OCI-M1 (cell line): ENCODE results near the gene KAT6B.
A peak's percentile ranks its signal among the peaks of the same experiment; 100 is the strongest.
"Not testable (repeated sequence)": the region's sequence is repeated elsewhere in the genome, so short reads cannot be mapped to it uniquely, and the experiment has no call there.

Experiments
- DNase-seq: peaks from one replicate; lab custom pipeline; 2025; lab: John Stamatoyannopoulos, UW

KAT6B gene

DNA sequence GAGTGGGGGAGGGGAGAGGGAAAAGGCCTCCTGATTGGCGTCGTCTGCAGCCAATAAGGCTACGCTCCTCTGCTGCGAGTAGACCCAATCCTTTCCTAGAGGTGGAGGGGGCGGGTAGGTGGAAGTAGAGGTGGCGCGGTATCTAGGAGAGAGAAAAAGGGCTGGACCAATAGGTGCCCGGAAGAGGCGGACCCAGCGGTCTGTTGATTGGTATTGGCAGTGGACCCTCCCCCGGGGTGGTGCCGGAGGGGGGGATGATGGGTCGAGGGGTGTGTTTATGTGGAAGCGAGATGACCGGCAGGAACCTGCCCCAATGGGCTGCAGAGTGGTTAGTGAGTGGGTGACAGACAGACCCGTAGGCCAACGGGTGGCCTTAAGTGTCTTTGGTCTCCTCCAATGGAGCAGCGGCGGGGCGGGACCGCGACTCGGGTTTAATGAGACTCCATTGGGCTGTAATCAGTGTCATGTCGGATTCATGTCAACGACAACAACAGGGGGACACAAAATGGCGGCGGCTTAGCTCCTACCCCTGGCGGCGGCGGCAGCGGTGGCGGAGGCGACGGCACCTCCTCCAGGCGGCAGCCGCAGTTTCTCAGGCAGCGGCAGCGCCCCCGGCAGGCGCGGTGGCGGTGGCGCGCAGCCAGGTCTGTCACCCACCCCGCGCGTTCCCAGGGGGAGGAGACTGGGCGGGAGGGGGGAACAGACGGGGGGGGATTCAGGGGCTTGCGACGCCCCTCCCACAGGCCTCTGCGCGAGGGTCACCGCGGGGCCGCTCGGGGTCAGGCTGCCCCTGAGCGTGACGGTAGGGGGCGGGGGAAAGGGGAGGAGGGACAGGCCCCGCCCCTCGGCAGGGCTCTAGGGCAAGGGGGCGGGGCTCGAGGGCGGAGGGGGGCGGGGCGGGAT, at the start of gene KAT6B:
Gene KAT6B (plus strand): TSS at position 459 of the 903 bp plus-strand sequence. CDS start 16,258 bp downstream, outside the sequence.
- peak; percentile 100 for DNase-seq

DNA sequence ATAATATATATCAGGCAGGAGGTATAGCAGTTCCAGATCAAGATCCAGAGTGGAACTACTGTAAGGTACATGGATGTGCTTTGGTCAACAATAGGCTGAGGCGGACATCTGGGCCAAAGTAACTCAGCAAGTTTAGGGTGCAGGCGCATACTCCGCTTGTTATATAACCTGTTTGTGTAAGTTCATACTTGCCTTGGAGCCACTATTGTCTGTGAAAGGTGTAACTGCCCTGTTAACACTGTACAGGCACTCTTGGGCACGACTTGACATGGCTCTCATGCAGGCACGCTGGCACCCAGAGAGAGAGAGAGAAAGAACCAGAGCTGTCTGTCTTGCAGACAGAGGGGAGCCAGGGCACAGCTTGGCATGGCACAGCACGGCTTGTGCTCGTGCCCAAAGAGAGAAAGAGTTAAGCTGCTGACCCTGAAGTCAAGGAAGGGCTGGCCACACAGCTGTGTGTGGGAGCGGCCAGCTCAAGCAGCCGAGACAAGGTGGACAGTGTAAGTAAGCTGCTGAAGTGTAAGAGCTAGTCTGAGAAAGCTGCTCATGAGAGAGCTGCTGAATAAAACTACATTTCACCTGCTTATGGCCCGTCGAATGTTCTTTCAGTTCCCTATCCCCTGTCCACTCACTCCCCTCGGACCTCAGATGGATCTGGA, 47.8 kb upstream of the KAT6B start:
- DNase-seq = no peak

- not testable (repeated sequence) for DNase-seq
Observed at GRCh38 chr10:74781870-74782269, 44.5 kb upstream of the KAT6B start.

GRCh38 chr10:74784462-74784861, 41.9 kb upstream of the KAT6B start:
- no peak for DNase-seq

GRCh38 chr10:74786126-74786525, 40.3 kb upstream of the KAT6B start:
- no peak for DNase-seq

DNA sequence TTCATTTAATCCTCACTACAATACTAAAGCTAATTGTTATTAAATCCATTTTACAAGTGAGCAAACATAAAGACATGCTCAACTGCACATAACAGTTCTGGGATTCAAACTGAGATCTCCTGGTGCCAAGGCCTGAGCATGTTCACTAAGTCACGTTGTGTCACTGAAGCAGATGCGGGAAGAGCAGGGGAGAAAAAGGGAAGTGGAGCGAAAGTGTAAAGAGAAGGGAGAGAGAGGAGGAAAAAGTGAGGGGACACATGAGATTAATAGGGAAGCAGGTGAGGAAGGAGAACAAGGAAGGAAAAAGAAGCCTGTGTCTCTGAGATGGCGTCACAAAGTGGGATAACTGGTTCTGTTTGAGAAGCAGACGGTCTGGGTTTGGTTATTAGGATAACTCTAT, 38.9 kb upstream of the KAT6B start:
- no peak for DNase-seq

GRCh38 chr10:74791979-74792378, 34.4 kb upstream of the KAT6B start:
- DNase-seq = not testable (repeated sequence)

DNA sequence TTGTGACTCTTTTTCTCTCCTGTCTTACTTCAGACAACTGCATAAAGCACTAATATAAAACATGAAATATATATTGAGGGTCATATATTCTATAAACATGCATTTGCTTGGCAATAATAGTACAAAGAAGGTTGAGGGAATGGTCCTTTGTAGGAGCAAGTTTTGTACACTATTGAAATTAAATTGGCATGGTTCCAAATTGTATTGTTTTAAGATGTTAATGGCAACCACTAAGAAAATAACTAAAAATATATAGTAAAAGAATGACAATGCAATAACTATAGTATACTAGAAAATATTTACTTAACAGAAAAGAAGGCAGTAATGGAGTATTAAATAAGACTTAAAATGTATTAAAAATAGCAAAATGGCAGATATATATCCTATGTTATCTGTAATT, 33.7 kb upstream of the KAT6B start:
- DNase-seq = no peak

DNA sequence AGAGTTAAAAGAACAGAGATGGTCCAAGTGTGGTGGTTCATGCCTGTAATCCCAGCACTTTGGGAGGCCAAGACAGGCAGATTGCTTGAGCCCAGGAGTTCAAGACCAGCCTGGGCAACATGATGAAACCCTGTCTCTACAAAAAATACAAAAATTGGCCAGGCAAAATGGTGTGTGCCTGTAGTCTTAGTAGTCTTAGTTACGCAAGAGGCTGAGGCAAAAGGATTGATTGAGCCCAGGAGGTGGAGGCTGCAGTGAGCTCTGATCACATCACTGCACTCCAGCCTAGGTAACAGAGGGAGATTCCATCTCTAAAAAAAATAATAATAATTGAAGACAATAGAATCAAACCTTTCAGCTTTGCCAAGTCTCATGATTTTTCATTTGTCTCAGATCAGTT, 33.2 kb upstream of the KAT6B start:
- not testable (repeated sequence) for DNase-seq

GRCh38 chr10:74794531-74794930, 31.9 kb upstream of the KAT6B start:
- DNase-seq = no peak

DNA sequence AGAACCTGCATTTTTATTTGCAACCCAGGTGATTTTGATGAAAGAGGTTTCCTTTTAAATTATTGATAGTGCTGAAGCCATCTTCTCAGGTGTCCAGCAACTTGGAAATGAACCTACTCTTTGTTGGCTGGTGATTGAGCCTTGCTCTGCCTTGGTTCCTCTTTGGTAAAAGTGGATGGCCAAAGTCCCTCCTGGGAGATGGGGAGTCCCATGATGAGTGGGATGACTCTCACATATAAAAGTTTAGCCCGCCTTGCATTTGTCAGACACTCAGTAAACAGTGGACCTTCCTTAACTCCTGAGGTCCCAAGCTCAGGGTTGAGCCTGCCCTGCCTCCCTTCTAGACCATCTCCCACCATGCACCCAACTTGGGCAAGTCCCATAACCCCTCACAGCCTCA, 28.9 kb upstream of the KAT6B start:
- no peak for DNase-seq

- DNase-seq = peak; percentile 43
Observed at GRCh38 chr10:74799721-74800221, 26.6 kb upstream of the KAT6B start.

- DNase-seq = no peak
Observed at GRCh38 chr10:74801447-74801846, 25.0 kb upstream of the KAT6B start.

GRCh38 chr10:74808501-74808900, 17.9 kb upstream of the KAT6B start:
- no peak for DNase-seq

GRCh38 chr10:74810087-74810486, 16.3 kb upstream of the KAT6B start:
- DNase-seq = no peak

GRCh38 chr10:74813381-74814259, 12.8 kb upstream of the KAT6B start:
- DNase-seq = no peak

- DNase-seq = no peak
Observed at GRCh38 chr10:74814797-74815196, 11.6 kb upstream of the KAT6B start.

DNA sequence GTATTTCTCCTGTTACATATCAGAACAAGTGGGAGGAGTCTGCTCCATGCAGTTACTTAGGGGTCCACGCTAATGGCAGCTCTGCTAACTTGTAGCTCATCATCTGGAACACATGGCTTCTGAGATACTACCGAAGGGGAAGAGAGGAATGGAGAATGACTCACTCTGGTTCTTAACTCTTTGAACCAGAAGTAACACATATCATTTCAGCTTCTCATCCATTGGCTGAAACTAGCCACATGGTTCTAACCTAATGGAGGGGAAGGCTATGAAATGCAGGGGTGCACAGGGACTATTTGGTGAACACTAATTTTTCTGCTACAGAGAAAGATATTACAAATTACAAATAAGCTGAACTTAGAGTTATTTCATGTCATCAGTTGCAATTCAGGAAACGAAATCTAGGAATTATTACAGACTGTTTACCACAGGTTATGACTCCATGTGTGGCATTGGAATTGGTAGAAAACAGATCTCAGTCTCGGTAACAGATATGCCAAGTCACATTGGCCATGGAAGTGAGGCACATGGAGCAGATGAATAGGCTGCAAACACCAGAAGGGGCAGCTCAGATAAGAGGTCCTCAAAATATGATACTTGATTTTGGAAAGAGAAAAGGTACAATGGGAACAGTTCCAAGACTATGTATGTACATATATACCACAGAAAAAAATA, 9.4 kb upstream of the KAT6B start:
- DNase-seq = peak; percentile 63

- no peak for DNase-seq
Observed at GRCh38 chr10:74821501-74821900, 4.9 kb upstream of the KAT6B start.

GRCh38 chr10:74822101-74822500, 4.3 kb upstream of the KAT6B start:
- no peak for DNase-seq

DNA sequence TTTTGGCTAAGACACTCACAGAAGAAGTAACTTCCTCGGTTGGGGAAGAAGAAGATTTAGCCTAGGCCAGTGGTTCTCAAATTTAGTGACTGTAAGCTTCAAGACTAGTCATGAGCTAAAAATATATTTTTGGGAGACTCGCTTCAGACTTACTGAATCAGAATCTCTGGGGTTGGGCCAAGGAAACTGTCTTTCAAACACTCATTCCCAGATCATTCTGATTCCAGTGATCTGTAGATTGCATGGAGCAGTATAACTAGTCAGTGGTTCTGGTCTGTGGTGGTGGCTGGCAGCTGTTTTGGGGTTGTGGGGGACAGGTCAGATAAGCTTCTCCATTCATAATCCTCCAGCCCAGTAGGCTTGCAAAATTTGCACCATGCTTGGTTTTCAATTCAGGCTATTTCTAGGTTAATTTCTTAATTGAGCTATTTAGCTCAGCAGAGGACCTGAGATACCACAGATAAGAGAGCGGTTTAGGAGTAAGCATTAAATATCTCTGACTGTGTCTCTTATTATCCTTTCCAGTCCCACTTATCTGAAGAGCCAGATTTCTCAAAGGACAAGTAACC, 3.8 kb upstream of the KAT6B start:
- peak; percentile 60 for DNase-seq
